ENCODE data around the gene STAT3. TPM values are rescaled to one million over a fixed set of nuclear protein-coding genes. Genes with fewer than 3 reads are reported as not detected.

The STAT3 gene
- total and polyA plus RNA-seq, 2 of the 13 experiments (the other 11 are each of a cell fraction or from before 2014, with no cell fraction given), result 61.8 to 62.4 TPM

DNA sequence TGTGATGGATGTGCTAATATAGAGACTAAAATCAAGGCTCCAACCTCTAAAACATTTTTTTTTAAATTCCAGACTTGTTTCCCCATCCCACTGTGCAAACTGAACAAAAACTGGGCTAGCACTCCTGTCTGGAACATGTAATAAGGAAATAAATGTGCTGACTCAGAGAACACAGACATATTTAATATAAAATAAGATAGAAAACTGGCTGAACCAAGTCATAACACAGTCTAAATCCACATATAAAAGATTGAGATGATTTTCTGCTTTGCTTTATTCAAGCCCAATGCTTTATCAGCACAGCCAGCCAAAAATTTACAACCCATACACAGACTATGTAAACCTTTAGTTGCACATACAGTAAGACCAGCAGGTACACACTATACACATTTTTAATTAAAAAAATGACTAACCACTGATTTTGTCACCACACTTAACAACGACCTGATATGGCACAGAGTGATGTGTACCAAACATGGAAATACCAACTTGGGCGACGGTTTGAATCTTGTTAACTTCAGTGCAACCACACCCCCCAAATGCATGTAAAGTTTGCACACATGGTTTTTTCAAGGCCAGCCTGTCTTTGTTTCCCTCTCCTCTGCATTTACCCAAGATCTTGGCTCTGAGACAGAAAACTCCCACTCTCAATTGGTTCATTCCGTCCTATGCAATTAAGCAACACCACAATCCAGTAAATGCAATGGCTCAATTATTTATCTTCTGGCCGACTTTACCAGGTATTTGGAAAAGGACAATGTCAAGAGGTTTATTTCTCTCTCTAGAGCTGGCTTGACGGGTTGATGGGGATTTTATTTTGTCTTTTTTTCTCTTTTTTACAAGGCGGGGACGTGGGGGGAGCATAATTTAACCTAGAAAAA, 1.2 kb downstream of the STAT3 start (continued):
- TF ChIP-seq TARDBP (CRISPR knock-in tag; IDR thresholded peaks at IDR 0.05) (no peak), RFXANK (CRISPR knock-in tag; IDR thresholded peaks at IDR 0.05) (no peak), MIER3 (CRISPR knock-in tag; IDR thresholded peaks at IDR 0.05; ENCODE audit: borderline replicate concordance) (no peak), HNRNPH1 (optimal IDR thresholded peaks at IDR 0.05; ENCODE audit: low read depth, low read length) (no peak), FOXK1 (CRISPR knock-in tag; IDR thresholded peaks at IDR 0.05; ENCODE audit: borderline replicate concordance, low read depth) (peak; percentile 71), ERF (CRISPR knock-in tag; IDR thresholded peaks at IDR 0.05) (peak; percentile 73; the same call in 1 of the 2 replicates), ZNF772 (CRISPR knock-in tag; IDR thresholded peaks at IDR 0.05) (no peak), CHD4 (IDR thresholded peaks at IDR 0.05; ENCODE audit: borderline replicate concordance, low read length) (no peak), SMAD3 (CRISPR knock-in tag; IDR thresholded peaks at IDR 0.05) (no peak), NFIC (IDR thresholded peaks at IDR 0.05; ENCODE audit: low read length) (peak; percentile 48; the same call in 1 of the 2 replicates), SOX5 (CRISPR knock-in tag; IDR thresholded peaks at IDR 0.05; ENCODE audit: borderline replicate concordance) (peak; percentile 75), ZC3H13 (CRISPR knock-in tag; IDR thresholded peaks at IDR 0.05) (no peak), ARNTL (CRISPR knock-in tag; IDR thresholded peaks at IDR 0.05) (no peak)
- TF ChIP-seq, protein P1, sequence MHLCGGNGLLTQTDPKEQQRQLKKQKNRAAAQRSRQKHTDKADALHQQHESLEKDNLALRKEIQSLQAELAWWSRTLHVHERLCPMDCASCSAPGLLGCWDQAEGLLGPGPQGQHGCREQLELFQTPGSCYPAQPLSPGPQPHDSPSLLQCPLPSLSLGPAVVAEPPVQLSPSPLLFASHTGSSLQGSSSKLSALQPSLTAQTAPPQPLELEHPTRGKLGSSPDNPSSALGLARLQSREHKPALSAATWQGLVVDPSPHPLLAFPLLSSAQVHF (CRISPR knock-in tag; IDR thresholded peaks at IDR 0.05), result no peak
- TF ChIP-seq, protein P2, sequence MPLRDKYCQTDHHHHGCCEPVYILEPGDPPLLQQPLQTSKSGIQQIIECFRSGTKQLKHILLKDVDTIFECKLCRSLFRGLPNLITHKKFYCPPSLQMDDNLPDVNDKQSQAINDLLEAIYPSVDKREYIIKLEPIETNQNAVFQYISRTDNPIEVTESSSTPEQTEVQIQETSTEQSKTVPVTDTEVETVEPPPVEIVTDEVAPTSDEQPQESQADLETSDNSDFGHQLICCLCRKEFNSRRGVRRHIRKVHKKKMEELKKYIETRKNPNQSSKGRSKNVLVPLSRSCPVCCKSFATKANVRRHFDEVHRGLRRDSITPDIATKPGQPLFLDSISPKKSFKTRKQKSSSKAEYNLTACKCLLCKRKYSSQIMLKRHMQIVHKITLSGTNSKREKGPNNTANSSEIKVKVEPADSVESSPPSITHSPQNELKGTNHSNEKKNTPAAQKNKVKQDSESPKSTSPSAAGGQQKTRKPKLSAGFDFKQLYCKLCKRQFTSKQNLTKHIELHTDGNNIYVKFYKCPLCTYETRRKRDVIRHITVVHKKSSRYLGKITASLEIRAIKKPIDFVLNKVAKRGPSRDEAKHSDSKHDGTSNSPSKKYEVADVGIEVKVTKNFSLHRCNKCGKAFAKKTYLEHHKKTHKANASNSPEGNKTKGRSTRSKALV (CRISPR knock-in tag; IDR thresholded peaks at IDR 0.05), result no peak
- TF ChIP-seq, protein P3, sequence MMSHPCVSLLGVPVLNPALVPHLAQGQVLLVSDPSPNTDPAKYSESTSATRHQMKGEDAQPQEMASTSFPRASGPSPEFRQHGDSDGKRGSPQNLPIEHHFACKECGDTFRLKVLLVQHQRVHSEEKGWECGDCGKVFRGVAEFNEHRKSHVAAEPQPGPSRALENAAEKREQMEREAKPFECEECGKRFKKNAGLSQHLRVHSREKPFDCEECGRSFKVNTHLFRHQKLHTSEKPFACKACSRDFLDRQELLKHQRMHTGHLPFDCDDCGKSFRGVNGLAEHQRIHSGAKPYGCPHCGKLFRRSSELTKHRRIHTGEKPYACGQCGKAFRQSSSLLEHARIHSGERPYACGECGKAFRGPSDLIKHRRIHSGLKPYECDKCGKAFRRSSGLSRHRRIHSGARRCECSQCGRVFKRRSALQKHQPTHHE (CRISPR knock-in tag; IDR thresholded peaks at IDR 0.05; ENCODE audit: borderline replicate concordance), result peak; percentile 27; the same call in 1 of the 2 replicates
- TF ChIP-seq, protein P4, sequence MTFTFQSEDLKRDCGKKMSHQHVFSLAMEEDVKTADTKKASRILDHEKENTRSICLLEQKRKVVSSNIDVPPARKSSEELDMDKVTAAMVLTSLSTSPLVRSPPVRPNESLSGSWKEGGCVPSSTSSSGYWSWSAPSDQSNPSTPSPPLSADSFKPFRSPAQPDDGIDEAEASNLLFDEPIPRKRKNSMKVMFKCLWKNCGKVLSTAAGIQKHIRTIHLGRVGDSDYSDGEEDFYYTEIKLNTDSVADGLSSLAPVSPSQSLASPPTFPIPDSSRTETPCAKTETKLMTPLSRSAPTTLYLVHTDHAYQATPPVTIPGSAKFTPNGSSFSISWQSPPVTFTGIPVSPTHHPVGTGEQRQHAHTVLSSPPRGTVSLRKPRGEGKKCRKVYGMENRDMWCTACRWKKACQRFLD (CRISPR knock-in tag; IDR thresholded peaks at IDR 0.05; ENCODE audit: borderline replicate concordance), result no peak
- TF ChIP-seq, protein P5, sequence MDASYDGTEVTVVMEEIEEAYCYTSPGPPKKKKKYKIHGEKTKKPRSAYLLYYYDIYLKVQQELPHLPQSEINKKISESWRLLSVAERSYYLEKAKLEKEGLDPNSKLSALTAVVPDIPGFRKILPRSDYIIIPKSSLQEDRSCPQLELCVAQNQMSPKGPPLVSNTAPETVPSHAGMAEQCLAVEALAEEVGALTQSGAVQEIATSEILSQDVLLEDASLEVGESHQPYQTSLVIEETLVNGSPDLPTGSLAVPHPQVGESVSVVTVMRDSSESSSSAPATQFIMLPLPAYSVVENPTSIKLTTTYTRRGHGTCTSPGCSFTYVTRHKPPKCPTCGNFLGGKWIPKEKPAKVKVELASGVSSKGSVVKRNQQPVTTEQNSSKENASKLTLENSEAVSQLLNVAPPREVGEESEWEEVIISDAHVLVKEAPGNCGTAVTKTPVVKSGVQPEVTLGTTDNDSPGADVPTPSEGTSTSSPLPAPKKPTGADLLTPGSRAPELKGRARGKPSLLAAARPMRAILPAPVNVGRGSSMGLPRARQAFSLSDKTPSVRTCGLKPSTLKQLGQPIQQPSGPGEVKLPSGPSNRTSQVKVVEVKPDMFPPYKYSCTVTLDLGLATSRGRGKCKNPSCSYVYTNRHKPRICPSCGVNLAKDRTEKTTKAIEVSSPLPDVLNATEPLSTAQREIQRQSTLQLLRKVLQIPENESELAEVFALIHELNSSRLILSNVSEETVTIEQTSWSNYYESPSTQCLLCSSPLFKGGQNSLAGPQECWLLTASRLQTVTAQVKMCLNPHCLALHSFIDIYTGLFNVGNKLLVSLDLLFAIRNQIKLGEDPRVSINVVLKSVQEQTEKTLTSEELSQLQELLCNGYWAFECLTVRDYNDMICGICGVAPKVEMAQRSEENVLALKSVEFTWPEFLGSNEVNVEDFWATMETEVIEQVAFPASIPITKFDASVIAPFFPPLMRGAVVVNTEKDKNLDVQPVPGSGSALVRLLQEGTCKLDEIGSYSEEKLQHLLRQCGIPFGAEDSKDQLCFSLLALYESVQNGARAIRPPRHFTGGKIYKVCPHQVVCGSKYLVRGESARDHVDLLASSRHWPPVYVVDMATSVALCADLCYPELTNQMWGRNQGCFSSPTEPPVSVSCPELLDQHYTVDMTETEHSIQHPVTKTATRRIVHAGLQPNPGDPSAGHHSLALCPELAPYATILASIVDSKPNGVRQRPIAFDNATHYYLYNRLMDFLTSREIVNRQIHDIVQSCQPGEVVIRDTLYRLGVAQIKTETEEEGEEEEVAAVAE (CRISPR knock-in tag; IDR thresholded peaks at IDR 0.05; ENCODE audit: borderline replicate concordance), result 0 out of 2 replicates have a peak, but pooled peaks have one; percentile 17
- TF ChIP-seq, protein P6, sequence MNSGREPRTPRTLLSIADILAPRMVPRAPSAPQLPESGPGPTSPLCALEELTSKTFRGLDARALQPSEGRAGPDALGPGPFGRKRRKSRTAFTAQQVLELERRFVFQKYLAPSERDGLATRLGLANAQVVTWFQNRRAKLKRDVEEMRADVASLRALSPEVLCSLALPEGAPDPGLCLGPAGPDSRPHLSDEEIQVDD (CRISPR knock-in tag; IDR thresholded peaks at IDR 0.05; ENCODE audit: borderline replicate concordance), result no peak
